PC-9 (cell line): ENCODE measurements around the gene NGEF. TPM values are rescaled to one million over a fixed set of nuclear protein-coding genes. Genes with fewer than 3 reads are reported as not detected.

Experiments
- BruUV-seq: library from RNA; stranded (reverse); fragments of 400-500 nt; replicated peaks from 2 replicates; lab custom pipeline; 2021; lab: Mats Ljungman, UMichigan
- CTCF ChIA-PET: fragments of 300-600 bp; sonication (Branson Sonifier 250); formaldehyde crosslinking; loops from one replicate; lab custom pipeline; 2022; ENCODE audit warnings: antibody characterized with exemption; lab: Charles Lee
- POLR2A ChIA-PET: fragments of 300-600 bp; sonication (Branson Sonifier 250); formaldehyde crosslinking; loops from one replicate; lab custom pipeline; 2022; ENCODE audit warnings: antibody characterized with exemption; ENCODE audit not compliant: unreplicated experiment; lab: Charles Lee
- DNase-seq, 2 experiments: peaks; one replicate each; pipeline versions ENCODE4 v3.0.0 to v3.0.0-alpha.2; 2015 to 2022; ENCODE audit warnings: mixed read lengths in 1 of 2
- H2AFZ ChIP-seq: fragments of 200-600 bp; sonication (generic); 2 replicates; pipeline ENCODE4 v1.8.1; 2017; ENCODE audit warnings: antibody characterized with exemption
- H3F3A ChIP-seq: fragments of 200-600 bp; sonication (generic); 2 replicates; pipeline ENCODE4 v1.8.1; 2017; ENCODE audit warnings: antibody characterized with exemption, mild to moderate bottlenecking, low read depth; ENCODE audit not compliant: insufficient read depth
- H3K27ac ChIP-seq: fragments of 200-600 bp; sonication (generic); 2 replicates; pipeline ENCODE4 v1.6.1; 2016; ENCODE audit warnings: mixed run types
- H3K27me3 ChIP-seq: fragments of 200-600 bp; sonication (generic); 2 replicates; pipeline ENCODE4 v1.6.1; 2016; ENCODE audit warnings: low read depth, mixed run types; ENCODE audit not compliant: insufficient read depth
- H3K36me3 ChIP-seq: fragments of 200-600 bp; sonication (generic); 2 replicates; pipeline ENCODE4 v1.6.1; 2016; ENCODE audit warnings: low read depth, mixed run types
- H3K4me1 ChIP-seq: fragments of 200-600 bp; sonication (generic); replicated peaks from 2 replicates; pipeline ENCODE4 v1.6.1; 2016; ENCODE audit warnings: mixed run types; ENCODE audit not compliant: insufficient read depth
- H3K4me2 ChIP-seq: fragments of 200-600 bp; sonication (generic); 2 replicates; pipeline ENCODE4 v1.6.1; 2017; ENCODE audit warnings: mixed run types
- H3K4me3 ChIP-seq: fragments of 200-600 bp; sonication (generic); 2 replicates; pipeline ENCODE4 v1.6.1; 2016; ENCODE audit warnings: mixed run types
- H3K79me2 ChIP-seq: fragments of 200-600 bp; sonication (generic); 2 replicates; pipeline ENCODE4 v1.6.1; 2017; ENCODE audit warnings: low read depth, mixed run types
- H3K9me2 ChIP-seq: fragments of 200-600 bp; sonication (generic); 2 replicates; pipeline ENCODE4 v1.8.1; 2017; ENCODE audit warnings: mild to moderate bottlenecking; ENCODE audit not compliant: insufficient read depth
- H3K9me3 ChIP-seq: fragments of 200-600 bp; sonication (generic); 2 replicates; pipeline ENCODE4 v1.8.1; 2016; ENCODE audit warnings: low read depth; ENCODE audit not compliant: insufficient read depth
- H4K20me1 ChIP-seq: fragments of 200-600 bp; sonication (generic); 2 replicates; pipeline ENCODE4 v1.8.1; 2017; ENCODE audit not compliant: insufficient read depth
- EZH2 ChIP-seq: fragments of 200-600 bp; sonication (generic); IDR thresholded peaks from 2 replicates; pipeline ENCODE4 v1.8.0; 2017; ENCODE audit warnings: antibody characterized with exemption, low read depth
- intact Hi-C: fragments of 100-400 bp; cut with micrococcal nuclease; formaldehyde crosslinking; loops from one replicate; pipeline ENCODE4 v1.10.0; 2022; ENCODE audit not compliant: unreplicated experiment
- total RNA-seq: library from RNA; stranded (reverse); gene quantifications from 2 replicates; pipeline ENCODE4 v1.2.3, GENCODE V29; 2021
- TF ChIP-seq, protein P1 (sequence below): fragments of 200-600 bp; sonication (generic); conservative IDR thresholded peaks from 2 replicates; pipeline ENCODE4 v1.6.1; 2017; ENCODE audit warnings: mixed run types, antibody characterized with exemption, mild to moderate bottlenecking, moderate library complexity

NGEF gene
- total RNA-seq, 1 experiment from 2014 or later, result 55.3 TPM

DNA sequence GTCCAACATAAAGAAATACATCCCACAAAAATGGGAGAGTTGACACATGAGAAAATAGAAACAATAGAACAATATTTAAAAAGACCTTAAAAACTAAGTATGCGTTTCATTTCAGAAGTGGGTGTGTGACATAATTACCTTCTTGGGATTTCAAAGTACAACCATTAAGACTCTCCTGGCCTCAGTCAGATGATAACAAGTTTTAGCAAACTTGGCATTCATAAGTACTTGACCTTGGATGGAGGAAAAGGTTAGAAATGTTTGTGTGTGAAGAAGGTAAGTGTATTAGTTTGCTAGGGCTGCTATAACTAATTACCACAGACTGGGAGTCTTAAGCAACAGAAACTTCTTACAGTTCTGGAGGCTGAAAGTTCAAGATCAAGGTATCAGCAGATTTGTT lies 4.9 kb upstream of the NGEF start:
- Histone ChIP-seq H3K36me3 (no peaks in the 10 kb centered on the region), H3K27me3 (no peaks in the 10 kb centered on the region), H3K27ac (no peak overlapping the region), H4K20me1 (no peaks in the 10 kb centered on the region), H3K9me3 (peaks cover 2% of the 10 kb centered on the region; the same call in 1 of the 2 replicates), H3K9me2 (no peaks in the 10 kb centered on the region), H3K4me1 (peaks cover 17% of the 10 kb centered on the region), H3K4me2 (no peak overlapping the region), H3K4me3 (no peak overlapping the region), H3K79me2 (no peaks in the 10 kb centered on the region), H3F3A (peaks cover 10% of the 10 kb centered on the region), H2AFZ (no peak overlapping the region)
- CTCF ChIA-PET, result no interaction called here
- TF ChIP-seq, protein P1, sequence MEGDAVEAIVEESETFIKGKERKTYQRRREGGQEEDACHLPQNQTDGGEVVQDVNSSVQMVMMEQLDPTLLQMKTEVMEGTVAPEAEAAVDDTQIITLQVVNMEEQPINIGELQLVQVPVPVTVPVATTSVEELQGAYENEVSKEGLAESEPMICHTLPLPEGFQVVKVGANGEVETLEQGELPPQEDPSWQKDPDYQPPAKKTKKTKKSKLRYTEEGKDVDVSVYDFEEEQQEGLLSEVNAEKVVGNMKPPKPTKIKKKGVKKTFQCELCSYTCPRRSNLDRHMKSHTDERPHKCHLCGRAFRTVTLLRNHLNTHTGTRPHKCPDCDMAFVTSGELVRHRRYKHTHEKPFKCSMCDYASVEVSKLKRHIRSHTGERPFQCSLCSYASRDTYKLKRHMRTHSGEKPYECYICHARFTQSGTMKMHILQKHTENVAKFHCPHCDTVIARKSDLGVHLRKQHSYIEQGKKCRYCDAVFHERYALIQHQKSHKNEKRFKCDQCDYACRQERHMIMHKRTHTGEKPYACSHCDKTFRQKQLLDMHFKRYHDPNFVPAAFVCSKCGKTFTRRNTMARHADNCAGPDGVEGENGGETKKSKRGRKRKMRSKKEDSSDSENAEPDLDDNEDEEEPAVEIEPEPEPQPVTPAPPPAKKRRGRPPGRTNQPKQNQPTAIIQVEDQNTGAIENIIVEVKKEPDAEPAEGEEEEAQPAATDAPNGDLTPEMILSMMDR, result no peak
- no peak for TF ChIP-seq EZH2
- no peak for DNase-seq
- BruUV-seq, result no TSS peak
- intact Hi-C loops, result no loop called here
- POLR2A ChIA-PET, result interaction anchor here (0.6 kb wide), 1 partner anchor 103 kb away, joined by 9 read pairs; no protein-coding TSS in a partner anchor

DNA sequence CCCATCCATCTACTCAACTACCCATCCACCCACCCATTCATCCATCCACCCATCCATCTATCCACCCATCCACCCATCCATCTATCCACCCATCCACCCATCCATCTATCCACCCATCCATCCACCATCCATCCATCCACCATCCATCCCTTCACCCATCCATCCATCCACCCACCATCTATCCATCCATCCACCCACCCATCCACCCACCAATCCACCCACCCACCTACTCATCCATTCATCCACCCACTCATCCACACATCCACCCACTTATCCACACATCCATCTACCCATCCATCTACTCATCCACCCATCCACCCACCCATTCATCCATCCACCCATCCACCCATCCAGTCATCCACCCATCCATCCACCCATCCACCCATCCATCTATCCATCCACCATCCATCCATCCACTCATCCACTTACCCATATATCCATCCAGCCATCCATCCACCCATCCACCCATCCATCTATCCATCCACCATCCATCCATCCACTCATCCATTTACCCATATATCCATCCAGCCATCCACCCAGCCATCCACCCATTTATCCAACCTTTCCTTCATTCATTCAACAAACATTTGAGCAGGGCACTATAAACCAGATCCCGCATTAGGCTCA lies 2.1 kb upstream of the NGEF start:
- ChIA-PET POLR2A (no interaction called here), CTCF (no interaction called here)
- Histone ChIP-seq H3K9me2 (no peaks in the 10 kb centered on the region), H3K4me3 (no peak overlapping the region), H4K20me1 (no peaks in the 10 kb centered on the region), H3K36me3 (no peaks in the 10 kb centered on the region), H3K9me3 (peaks cover 2% of the 10 kb centered on the region; the same call in 1 of the 2 replicates), H3K4me1 (no peaks in the 10 kb centered on the region), H3K27me3 (no peaks in the 10 kb centered on the region), H3K79me2 (no peaks in the 10 kb centered on the region), H3F3A (no peaks in the 10 kb centered on the region), H3K4me2 (no peak overlapping the region), H2AFZ (no peak overlapping the region), H3K27ac (no peak overlapping the region)
- TF ChIP-seq, protein P1, result no peak
- TF ChIP-seq EZH2, result no peak
- BruUV-seq, result no TSS peak
- intact Hi-C loops, result no loop called here
- DNase-seq, result no peak

DNA sequence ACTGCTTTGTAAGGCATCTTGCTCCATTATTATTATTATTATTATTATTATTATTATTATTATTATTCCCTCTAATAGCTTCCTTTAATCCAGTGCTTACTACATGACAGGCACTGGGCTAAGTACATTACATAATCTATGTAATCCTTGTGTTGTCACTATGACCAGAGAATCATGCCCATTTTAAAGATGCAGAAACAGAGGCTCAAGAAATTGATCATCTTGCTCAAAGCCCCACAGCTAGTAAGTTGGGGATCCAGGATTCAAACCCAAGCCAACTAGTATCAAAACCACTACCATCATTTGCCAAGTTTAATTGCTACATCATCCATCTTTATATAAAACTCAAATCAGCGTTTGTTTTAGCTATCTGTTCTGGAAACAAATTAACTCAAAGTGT lies 594 bp upstream of the NGEF start:
- CTCF ChIA-PET, result no interaction called here

More for the DNA sequence above, 594 bp upstream of the NGEF start:
- H3K9me3 ChIP-seq, result no peaks in the 10 kb centered on the region
- no peaks in the 10 kb centered on the region for H3F3A ChIP-seq
- H4K20me1 ChIP-seq, result no peaks in the 10 kb centered on the region
- TF ChIP-seq EZH2, result no peak
- TF ChIP-seq, protein P1, result no peak
- H3K27ac ChIP-seq, result no peak overlapping the region
- no peaks in the 10 kb centered on the region for H3K79me2 ChIP-seq
- H3K9me2 ChIP-seq, result no peaks in the 10 kb centered on the region
- intact Hi-C loops, result no loop called here
- no peak overlapping the region for H2AFZ ChIP-seq
- no peaks in the 10 kb centered on the region for H3K4me1 ChIP-seq
- BruUV-seq, result no TSS peak
- H3K4me2 ChIP-seq, result no peak overlapping the region
- no peaks in the 10 kb centered on the region for H3K27me3 ChIP-seq
- POLR2A ChIA-PET, result interaction anchor here (0.5 kb wide), 1 partner anchor 66 kb away, joined by 12 read pairs; no protein-coding TSS in a partner anchor
- H3K36me3 ChIP-seq, result no peaks in the 10 kb centered on the region
- H3K4me3 ChIP-seq, result no peak overlapping the region
- DNase-seq, result no peak
